HepG2 (cell line): ENCODE data around the gene HOTAIR.

ENCODE experiments used
- BRD4 ChIP-seq: sonication (generic); formaldehyde crosslinking; IDR thresholded peaks from 2 replicates; pipeline ENCODE4 v1.4.0; 2020; ENCODE audit warnings: missing genetic modification reagents
- CTCF ChIP-seq: sonication (generic); formaldehyde crosslinking; IDR thresholded peaks from 2 replicates; pipeline ENCODE4 v1.5.0; 2020; ENCODE audit warnings: mild to moderate bottlenecking, missing genetic modification reagents, moderate library complexity
- GABPB1 ChIP-seq: IDR thresholded peaks from 2 replicates; pipeline ENCODE4 v1.6.1; 2016; ENCODE audit warnings: mild to moderate bottlenecking, missing genetic modification reagents, moderate library complexity, missing compliant biosample characterization
- GATAD1 ChIP-seq: IDR thresholded peaks from 2 replicates; pipeline ENCODE4 v1.6.1; 2016; ENCODE audit warnings: missing genetic modification reagents, missing compliant biosample characterization
- HOXA3 ChIP-seq: sonication (generic); formaldehyde crosslinking; IDR thresholded peaks from 2 replicates; pipeline ENCODE4 v1.5.0; 2020; ENCODE audit warnings: missing genetic modification reagents
- TEAD3 ChIP-seq: optimal IDR thresholded peaks from 2 replicates; pipeline ENCODE3; 2016; ENCODE audit warnings: borderline replicate concordance
- YEATS2 ChIP-seq: sonication (generic); formaldehyde crosslinking; IDR thresholded peaks from 2 replicates; pipeline ENCODE4 v1.4.0; 2020; ENCODE audit warnings: missing genetic modification reagents, borderline replicate concordance
- ZBTB40 ChIP-seq, 2 experiments: fragments of 450-650 bp in 1 of 2; sonication (generic) in 1 of 2; formaldehyde crosslinking in 1 of 2; IDR thresholded peaks; 2 replicates each; pipeline versions ENCODE4 v1.6.1 to v1.8.0; 2016 to 2022; ENCODE audit warnings: antibody characterized with exemption in 1 of 2, mild to moderate bottlenecking in 1 of 2, missing genetic modification reagents in 1 of 2
- ZNF687 ChIP-seq: sonication (generic); formaldehyde crosslinking; IDR thresholded peaks from 2 replicates; pipeline ENCODE4 v1.5.1; 2020; ENCODE audit warnings: mild to moderate bottlenecking, missing genetic modification reagents, moderate library complexity

- TF ChIP-seq BRD4 (no peak), YEATS2 (CRISPR knock-in tag) (no peak), GATAD1 (no peak), GABPB1 (no peak), HOXA3 (CRISPR knock-in tag) (no peak), TEAD3 (CRISPR knock-in tag) (no peak), CTCF (no peak), ZBTB40 (IDR thresholded peaks at IDR 0.05) (no peak), ZBTB40 (CRISPR knock-in tag; IDR thresholded peaks at IDR 0.05) (no peak), ZNF687 (CRISPR knock-in tag) (no peak)
Observed at GRCh38 chr12:53970451-53970850, 4.3 kb downstream of the HOTAIR start.
